Liver (tissue), 9 donors: ENCODE data around the gene ACMSD. TPM values are rescaled to one million over a fixed set of nuclear protein-coding genes. Genes with fewer than 3 reads are reported as not detected.

ENCODE experiments used
- DNase-seq: peaks from one replicate; pipeline ENCODE4 v3.0.0-alpha.2; 2017; ENCODE audit warnings: low spot score
- H3K27ac ChIP-seq, 2 donors: one replicate each; pipeline ENCODE4 v1.7.0; 2013; ENCODE audit warnings: inconsistent platforms in 2 of 2, low read length in 2 of 2, control low read depth in 1 of 2, low read depth in 1 of 2, mild to moderate bottlenecking in 1 of 2
- H3K27me3 ChIP-seq, 4 donors: one replicate each; pipeline versions ENCODE4 v1.6.1 to v1.7.0; 2013; ENCODE audit warnings: low read length in 3 of 4, inconsistent platforms in 1 of 4, mild to moderate bottlenecking in 1 of 4, moderate library complexity in 1 of 4; ENCODE audit not compliant: control insufficient read depth in 4 of 4, insufficient read depth in 4 of 4
- H3K36me3 ChIP-seq, 4 donors: one replicate each; pipeline versions ENCODE4 v1.6.1 to v1.7.0; 2013; ENCODE audit warnings: low read length in 3 of 4, mild to moderate bottlenecking in 3 of 4, low read depth in 1 of 4, moderate library complexity in 1 of 4; ENCODE audit not compliant: control insufficient read depth in 4 of 4, insufficient read depth in 3 of 4
- H3K4me1 ChIP-seq, 4 donors: one replicate each; pipeline versions ENCODE4 v1.6.1 to v1.7.0; 2013; ENCODE audit warnings: low read length in 3 of 4, mild to moderate bottlenecking in 3 of 4, moderate library complexity in 1 of 4; ENCODE audit not compliant: control insufficient read depth in 4 of 4, insufficient read depth in 4 of 4
- H3K4me3 ChIP-seq, 3 donors: one replicate each; pipeline versions ENCODE4 v1.6.1 to v1.7.0; 2013; ENCODE audit warnings: low read length in 3 of 3, control low read depth in 1 of 3, low read depth in 1 of 3, mild to moderate bottlenecking in 1 of 3
- H3K9ac ChIP-seq, 2 donors: one replicate each; pipeline ENCODE4 v1.7.0; 2013; ENCODE audit warnings: low read length in 2 of 2, mild to moderate bottlenecking in 2 of 2, moderate library complexity in 2 of 2, control low read depth in 1 of 2, low read depth in 1 of 2
- H3K9me3 ChIP-seq, 4 donors: one replicate each; pipeline versions ENCODE4 v1.6.1 to v1.7.0; 2013; ENCODE audit warnings: low read length in 3 of 4; ENCODE audit not compliant: control insufficient read depth in 4 of 4
- EGR1 ChIP-seq, 2 donors: IDR thresholded peaks; 2 replicates each; pipeline ENCODE4 v1.6.1; 2016 to 2018; ENCODE audit warnings: antibody characterized with exemption in 2 of 2, low read depth in 2 of 2
- FOXA1 ChIP-seq: IDR thresholded peaks from 2 replicates; pipeline ENCODE4 v1.6.1; 2016; ENCODE audit warnings: antibody characterized with exemption
- FOXA2 ChIP-seq: IDR thresholded peaks from 2 replicates; pipeline ENCODE4 v1.6.1; 2016; ENCODE audit warnings: antibody characterized with exemption
- GABPA ChIP-seq, 2 donors: IDR thresholded peaks in 1 of 2; conservative IDR thresholded peaks in 1 of 2; 2 replicates each; pipeline ENCODE4 v1.6.1; 2016; ENCODE audit warnings: antibody characterized with exemption in 2 of 2, mild to moderate bottlenecking in 1 of 2, moderate library complexity in 1 of 2
- HNF4A ChIP-seq, 2 donors: conservative IDR thresholded peaks; 2 replicates each; pipeline ENCODE4 v1.6.1; 2016; ENCODE audit warnings: antibody characterized with exemption in 2 of 2, mild to moderate bottlenecking in 2 of 2
- HNF4G ChIP-seq: IDR thresholded peaks from 2 replicates; pipeline ENCODE4 v1.6.1; 2016; ENCODE audit warnings: antibody characterized with exemption
- JUND ChIP-seq, 2 donors: IDR thresholded peaks; 2 replicates each; pipeline ENCODE4 v1.6.1; 2016; ENCODE audit warnings: antibody characterized with exemption in 2 of 2
- NR2F2 ChIP-seq: IDR thresholded peaks from 2 replicates; pipeline ENCODE4 v1.6.1; 2016; ENCODE audit warnings: antibody characterized with exemption
- RAD21 ChIP-seq, 2 donors: IDR thresholded peaks; 2 replicates each; pipeline ENCODE4 v1.6.1; 2016; ENCODE audit warnings: antibody characterized with exemption in 2 of 2, mild to moderate bottlenecking in 2 of 2
- RXRA ChIP-seq, 2 donors: IDR thresholded peaks; 2 replicates each; pipeline ENCODE4 v1.6.1; 2017 to 2018; ENCODE audit warnings: antibody characterized with exemption in 2 of 2, mild to moderate bottlenecking in 1 of 2
- SP1 ChIP-seq: IDR thresholded peaks from 2 replicates; pipeline ENCODE4 v1.6.1; 2018; ENCODE audit warnings: antibody characterized with exemption, mild to moderate bottlenecking
- TAF1 ChIP-seq: conservative IDR thresholded peaks from 2 replicates; pipeline ENCODE4 v1.6.1; 2016; ENCODE audit warnings: antibody characterized with exemption, mild to moderate bottlenecking
- YY1 ChIP-seq: IDR thresholded peaks from 2 replicates; pipeline ENCODE4 v1.6.1; 2016; ENCODE audit warnings: antibody characterized with exemption, mild to moderate bottlenecking
- WGBS: extraction: QIAGEN DNeasy Blood & Tissue Kit; methylation state at CpG from one replicate; pipeline ENCODE4 v1.1.7; 2013; 5-methylcytosine and 5-hydroxymethylcytosine counted together
- polyA plus RNA-seq, 2 donors: library from polyadenylated mRNA; stranded (reverse) in 1 of 2; unstranded in 1 of 2; fragments of 200-250 nt in 1 of 2; fragments of >200 nt in 1 of 2; fragmentation: Nextera tagmentation in 1 of 2; extraction: Ambion mirVana in 1 of 2; gene quantifications; one replicate each; pipeline versions ENCODE4 v1.2.1 to v1.2.3, GENCODE V29; 2013 to 2015
- total RNA-seq, 2 donors: library from RNA; depleted of rRNA; stranded (reverse); fragments of >200 nt; gene quantifications; one replicate each; pipeline ENCODE4 v1.2.3, GENCODE V29; 2014
- TF ChIP-seq, protein P1 (sequence below): IDR thresholded peaks from 2 replicates; pipeline ENCODE4 v1.6.1; 2016; ENCODE audit warnings: antibody characterized with exemption, mild to moderate bottlenecking
- TF ChIP-seq, protein P2 (sequence below): IDR thresholded peaks from 2 replicates; pipeline ENCODE4 v1.6.1; 2016; ENCODE audit warnings: antibody characterized with exemption
- TF ChIP-seq, protein P3 (sequence below): IDR thresholded peaks from 2 replicates; pipeline ENCODE4 v1.6.1; 2016; ENCODE audit warnings: antibody characterized with exemption
- TF ChIP-seq, protein P4 (sequence below): fragments of 150-350 bp; IDR thresholded peaks from 2 replicates; pipeline ENCODE4 v1.5.1; 2017; ENCODE audit warnings: improper control_type of control experiment, low read depth, low read length; ENCODE audit not compliant: missing input control
- TF ChIP-seq, protein P5 (sequence below): IDR thresholded peaks from 2 replicates; pipeline ENCODE4 v1.6.1; 2016; ENCODE audit warnings: antibody characterized with exemption
- donor health status: healthy.
- donor health status: healthy.
- donor health status: healthy.
- donor health status: healthy.
- donor health status: healthy.

ACMSD gene
- total and polyA plus RNA-seq, 4 donors, result 11.9 to 91.4 (median 75.8) TPM

DNA sequence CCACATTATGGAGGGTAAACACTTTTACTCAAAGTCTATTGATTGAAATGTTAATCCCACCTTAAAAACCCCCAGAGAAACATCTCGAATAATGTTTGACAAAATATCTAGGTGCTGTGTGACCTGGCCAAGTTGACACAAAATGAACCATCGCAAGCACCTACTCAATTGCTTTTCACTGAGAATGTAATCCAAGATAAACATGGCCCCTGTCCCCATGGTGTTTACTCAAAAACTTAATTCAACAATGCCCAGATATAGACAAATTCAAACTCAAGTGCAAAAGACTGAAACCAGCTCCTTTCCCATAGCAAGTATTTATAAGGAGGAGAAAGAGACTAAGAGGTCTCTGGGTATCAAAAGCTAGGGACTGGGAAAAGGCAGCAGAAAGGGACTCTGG, 15.0 kb upstream of the ACMSD start:
- no peak overlapping the region for H3K9ac ChIP-seq
- 33% methylated on average over 2 of the region's 2 CpGs for WGBS
- H3K27ac ChIP-seq, result peak overlapping the region; percentile 72 to 79
- no peaks in the 10 kb centered on the region for H3K9me3 ChIP-seq
- peak overlapping the region in 1 of 3 donors; percentile 9 for H3K4me3 ChIP-seq
- H3K36me3 ChIP-seq, result no peaks in the 10 kb centered on the region
- TF ChIP-seq HNF4G (peak; percentile 53), SP1 (peak; percentile 65), GABPA (IDR thresholded peaks at IDR 0.05 in 1 of 2, conservative IDR thresholded peaks at IDR 0.05 in 1 of 2) (no peak), HNF4A (conservative IDR thresholded peaks at IDR 0.05) (peak; percentile 87 to 90), YY1 (peak; percentile 86), TAF1 (no peak), EGR1 (IDR thresholded peaks at IDR 0.05; ENCODE audit: low read depth in 2 of 2) (no peak), FOXA1 (peak; percentile 100), RXRA (IDR thresholded peaks at IDR 0.05) (peak; percentile 63 to 82), FOXA2 (peak; percentile 100), RAD21 (IDR thresholded peaks at IDR 0.05) (peak; percentile 48 to 49), NR2F2 (peak; percentile 12), JUND (IDR thresholded peaks at IDR 0.05) (peak in 1 of 2 donors; percentile 52)
- TF ChIP-seq, protein P1, sequence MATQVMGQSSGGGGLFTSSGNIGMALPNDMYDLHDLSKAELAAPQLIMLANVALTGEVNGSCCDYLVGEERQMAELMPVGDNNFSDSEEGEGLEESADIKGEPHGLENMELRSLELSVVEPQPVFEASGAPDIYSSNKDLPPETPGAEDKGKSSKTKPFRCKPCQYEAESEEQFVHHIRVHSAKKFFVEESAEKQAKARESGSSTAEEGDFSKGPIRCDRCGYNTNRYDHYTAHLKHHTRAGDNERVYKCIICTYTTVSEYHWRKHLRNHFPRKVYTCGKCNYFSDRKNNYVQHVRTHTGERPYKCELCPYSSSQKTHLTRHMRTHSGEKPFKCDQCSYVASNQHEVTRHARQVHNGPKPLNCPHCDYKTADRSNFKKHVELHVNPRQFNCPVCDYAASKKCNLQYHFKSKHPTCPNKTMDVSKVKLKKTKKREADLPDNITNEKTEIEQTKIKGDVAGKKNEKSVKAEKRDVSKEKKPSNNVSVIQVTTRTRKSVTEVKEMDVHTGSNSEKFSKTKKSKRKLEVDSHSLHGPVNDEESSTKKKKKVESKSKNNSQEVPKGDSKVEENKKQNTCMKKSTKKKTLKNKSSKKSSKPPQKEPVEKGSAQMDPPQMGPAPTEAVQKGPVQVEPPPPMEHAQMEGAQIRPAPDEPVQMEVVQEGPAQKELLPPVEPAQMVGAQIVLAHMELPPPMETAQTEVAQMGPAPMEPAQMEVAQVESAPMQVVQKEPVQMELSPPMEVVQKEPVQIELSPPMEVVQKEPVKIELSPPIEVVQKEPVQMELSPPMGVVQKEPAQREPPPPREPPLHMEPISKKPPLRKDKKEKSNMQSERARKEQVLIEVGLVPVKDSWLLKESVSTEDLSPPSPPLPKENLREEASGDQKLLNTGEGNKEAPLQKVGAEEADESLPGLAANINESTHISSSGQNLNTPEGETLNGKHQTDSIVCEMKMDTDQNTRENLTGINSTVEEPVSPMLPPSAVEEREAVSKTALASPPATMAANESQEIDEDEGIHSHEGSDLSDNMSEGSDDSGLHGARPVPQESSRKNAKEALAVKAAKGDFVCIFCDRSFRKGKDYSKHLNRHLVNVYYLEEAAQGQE, result peak; percentile 43
- TF ChIP-seq, protein P2, sequence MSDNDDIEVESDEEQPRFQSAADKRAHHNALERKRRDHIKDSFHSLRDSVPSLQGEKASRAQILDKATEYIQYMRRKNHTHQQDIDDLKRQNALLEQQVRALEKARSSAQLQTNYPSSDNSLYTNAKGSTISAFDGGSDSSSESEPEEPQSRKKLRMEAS, result no peak
- TF ChIP-seq, protein P3, sequence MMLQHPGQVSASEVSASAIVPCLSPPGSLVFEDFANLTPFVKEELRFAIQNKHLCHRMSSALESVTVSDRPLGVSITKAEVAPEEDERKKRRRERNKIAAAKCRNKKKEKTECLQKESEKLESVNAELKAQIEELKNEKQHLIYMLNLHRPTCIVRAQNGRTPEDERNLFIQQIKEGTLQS, result no peak
- TF ChIP-seq, protein P4, sequence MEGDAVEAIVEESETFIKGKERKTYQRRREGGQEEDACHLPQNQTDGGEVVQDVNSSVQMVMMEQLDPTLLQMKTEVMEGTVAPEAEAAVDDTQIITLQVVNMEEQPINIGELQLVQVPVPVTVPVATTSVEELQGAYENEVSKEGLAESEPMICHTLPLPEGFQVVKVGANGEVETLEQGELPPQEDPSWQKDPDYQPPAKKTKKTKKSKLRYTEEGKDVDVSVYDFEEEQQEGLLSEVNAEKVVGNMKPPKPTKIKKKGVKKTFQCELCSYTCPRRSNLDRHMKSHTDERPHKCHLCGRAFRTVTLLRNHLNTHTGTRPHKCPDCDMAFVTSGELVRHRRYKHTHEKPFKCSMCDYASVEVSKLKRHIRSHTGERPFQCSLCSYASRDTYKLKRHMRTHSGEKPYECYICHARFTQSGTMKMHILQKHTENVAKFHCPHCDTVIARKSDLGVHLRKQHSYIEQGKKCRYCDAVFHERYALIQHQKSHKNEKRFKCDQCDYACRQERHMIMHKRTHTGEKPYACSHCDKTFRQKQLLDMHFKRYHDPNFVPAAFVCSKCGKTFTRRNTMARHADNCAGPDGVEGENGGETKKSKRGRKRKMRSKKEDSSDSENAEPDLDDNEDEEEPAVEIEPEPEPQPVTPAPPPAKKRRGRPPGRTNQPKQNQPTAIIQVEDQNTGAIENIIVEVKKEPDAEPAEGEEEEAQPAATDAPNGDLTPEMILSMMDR, result no peak
- TF ChIP-seq, protein P5, sequence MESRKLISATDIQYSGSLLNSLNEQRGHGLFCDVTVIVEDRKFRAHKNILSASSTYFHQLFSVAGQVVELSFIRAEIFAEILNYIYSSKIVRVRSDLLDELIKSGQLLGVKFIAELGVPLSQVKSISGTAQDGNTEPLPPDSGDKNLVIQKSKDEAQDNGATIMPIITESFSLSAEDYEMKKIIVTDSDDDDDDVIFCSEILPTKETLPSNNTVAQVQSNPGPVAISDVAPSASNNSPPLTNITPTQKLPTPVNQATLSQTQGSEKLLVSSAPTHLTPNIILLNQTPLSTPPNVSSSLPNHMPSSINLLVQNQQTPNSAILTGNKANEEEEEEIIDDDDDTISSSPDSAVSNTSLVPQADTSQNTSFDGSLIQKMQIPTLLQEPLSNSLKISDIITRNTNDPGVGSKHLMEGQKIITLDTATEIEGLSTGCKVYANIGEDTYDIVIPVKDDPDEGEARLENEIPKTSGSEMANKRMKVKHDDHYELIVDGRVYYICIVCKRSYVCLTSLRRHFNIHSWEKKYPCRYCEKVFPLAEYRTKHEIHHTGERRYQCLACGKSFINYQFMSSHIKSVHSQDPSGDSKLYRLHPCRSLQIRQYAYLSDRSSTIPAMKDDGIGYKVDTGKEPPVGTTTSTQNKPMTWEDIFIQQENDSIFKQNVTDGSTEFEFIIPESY, result peak; percentile 45
- DNase-seq, result no peak
- H3K4me1 ChIP-seq, result peaks cover 0 to 20% (median 15%) of the 10 kb centered on the region in 4 donors
- no peaks in the 10 kb centered on the region for H3K27me3 ChIP-seq
